OCI-LY7 (cell line): ENCODE data around the gene PANK4. TPM values are rescaled to one million over a fixed set of nuclear protein-coding genes. Genes with fewer than 3 reads are reported as not detected.

ENCODE experiments used
- BruUV-seq: library from RNA; stranded (reverse); fragments of 400-500 nt; replicated peaks from 2 replicates; lab custom pipeline; 2021; lab: Mats Ljungman, UMichigan
- CTCF ChIA-PET: fragments of 300-600 bp; sonication (Branson Sonifier 250); formaldehyde crosslinking; loops from one replicate; lab custom pipeline; 2022; ENCODE audit warnings: antibody characterized with exemption; ENCODE audit not compliant: unreplicated experiment; lab: Charles Lee
- POLR2A ChIA-PET: fragments of 300-600 bp; sonication (Branson Sonifier 250); formaldehyde crosslinking; loops from one replicate; lab custom pipeline; 2022; ENCODE audit warnings: antibody characterized with exemption; lab: Charles Lee
- DNase-seq: peaks from one replicate; pipeline ENCODE4 v3.0.0-alpha.2; 2015; ENCODE audit warnings: low spot score
- H2AFZ ChIP-seq: fragments of 200-600 bp; sonication (generic), shearing (Covaris generic); 2 replicates; pipeline ENCODE4 v1.6.1; 2014; ENCODE audit warnings: mild to moderate bottlenecking, antibody characterized with exemption, low read length, moderate library complexity
- H3K27ac ChIP-seq: fragments of 200-600 bp; sonication (generic); 2 replicates; pipeline ENCODE4 v1.5.1; 2014; ENCODE audit warnings: mixed run types, low read depth, mild to moderate bottlenecking, moderate library complexity, low read length, inconsistent platforms; ENCODE audit not compliant: poor library complexity, severe bottlenecking
- H3K36me3 ChIP-seq: fragments of 200-600 bp; sonication (generic); 2 replicates; pipeline ENCODE4 v1.6.1; 2014; ENCODE audit warnings: mild to moderate bottlenecking, antibody characterized with exemption, low read length, moderate library complexity, mixed read lengths; ENCODE audit not compliant: insufficient read depth
- H3K4me1 ChIP-seq: fragments of 200-600 bp; sonication (generic); 2 replicates; pipeline ENCODE4 v1.5.1; 2014; ENCODE audit warnings: mild to moderate bottlenecking, low read length; ENCODE audit not compliant: insufficient read depth, poor library complexity, severe bottlenecking
- H3K4me2 ChIP-seq: fragments of 200-600 bp; sonication (generic); 2 replicates; pipeline ENCODE4 v1.6.1; 2014; ENCODE audit warnings: mild to moderate bottlenecking, low read length
- H3K4me3 ChIP-seq: fragments of 200-600 bp; sonication (generic); 2 replicates; pipeline ENCODE4 v1.5.1; 2014; ENCODE audit warnings: mild to moderate bottlenecking, low read depth, low read length; ENCODE audit not compliant: poor library complexity, severe bottlenecking
- H3K79me2 ChIP-seq: fragments of 200-600 bp; sonication (generic); 2 replicates; pipeline ENCODE4 v1.6.1; 2016; ENCODE audit warnings: low read depth, mild to moderate bottlenecking, low read length, moderate library complexity, mixed read lengths; ENCODE audit not compliant: insufficient read depth
- H3K9me2 ChIP-seq: fragments of 200-600 bp; sonication (generic); 2 replicates; pipeline ENCODE4 v1.6.1; 2016; ENCODE audit warnings: mild to moderate bottlenecking, low read length, mixed read lengths; ENCODE audit not compliant: insufficient read depth
- H3K9me3 ChIP-seq: fragments of 200-600 bp; sonication (generic); 2 replicates; pipeline ENCODE4 v1.6.1; 2014; ENCODE audit warnings: mild to moderate bottlenecking, mixed run types, low read length, mixed read lengths
- H4K20me1 ChIP-seq: fragments of 200-600 bp; sonication (generic); 2 replicates; pipeline ENCODE4 v1.6.1; 2014; ENCODE audit warnings: mild to moderate bottlenecking, antibody characterized with exemption, low read length, moderate library complexity, mixed read lengths; ENCODE audit not compliant: insufficient read depth
- EZH2phosphoT487 ChIP-seq: fragments of 200-600 bp; sonication (generic); IDR thresholded peaks from 2 replicates; pipeline ENCODE4 v1.6.1; 2018; ENCODE audit warnings: low read depth, borderline replicate concordance, mild to moderate bottlenecking, mixed run types, antibody characterized with exemption, low read length, moderate library complexity, mixed read lengths
- intact Hi-C: fragments of 100-400 bp; cut with micrococcal nuclease; formaldehyde crosslinking; loops from one replicate; pipeline ENCODE4 v1.10.0; 2022; ENCODE audit not compliant: unreplicated experiment
- total RNA-seq, 2 experiments: library from RNA; depleted of rRNA in 1 of 2; stranded (reverse); fragments of >200 nt in 1 of 2; shearing (Covaris generic) in 1 of 2; gene quantifications; 2 replicates each; pipeline ENCODE4 v1.2.3, GENCODE V29; 2014 to 2022
- TF ChIP-seq, protein P1 (sequence below): fragments of 200-600 bp; sonication (generic); conservative IDR thresholded peaks from 2 replicates; pipeline ENCODE4 v1.5.1; 2014; ENCODE audit warnings: mild to moderate bottlenecking, antibody characterized with exemption, low read length, moderate library complexity, mixed read lengths

PANK4 gene
- total RNA-seq, 2 experiments from 2014 or later, result 49.1 to 55.9 TPM

DNA sequence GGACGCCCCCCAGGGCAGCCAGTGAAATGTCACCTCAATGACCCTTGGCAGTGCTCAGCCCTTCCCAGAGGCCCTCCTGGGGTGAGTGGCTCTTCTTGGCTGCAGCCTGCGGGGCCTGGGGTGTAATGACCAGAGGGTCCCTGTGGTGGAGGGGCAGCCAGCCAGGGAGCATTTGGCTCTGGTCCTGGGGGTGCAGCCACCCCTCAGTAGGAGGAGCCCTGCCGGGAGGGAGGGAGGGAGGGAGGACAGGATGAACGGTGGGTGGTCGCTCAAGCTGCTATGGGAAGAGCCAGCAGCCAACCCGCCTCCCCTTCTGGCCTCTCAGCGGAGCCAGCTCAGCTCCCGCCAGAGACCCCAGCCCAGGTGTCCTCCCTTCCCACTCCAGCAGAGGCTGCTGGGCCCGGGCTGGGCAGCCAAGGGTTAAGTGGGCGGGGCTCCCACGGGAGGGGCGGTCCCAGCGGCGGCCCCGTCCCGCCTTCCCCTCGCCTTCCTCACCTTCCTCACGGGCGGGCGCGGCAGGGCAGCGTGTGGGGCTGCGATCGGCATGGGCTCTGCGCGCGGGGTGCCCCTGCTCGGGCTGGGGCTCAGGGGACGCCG lies 59.3 kb downstream of the PANK4 start:
- Histone ChIP-seq H3K27ac (no peak overlapping the region), H3K9me3 (no peaks in the 10 kb centered on the region), H3K36me3 (no peaks in the 10 kb centered on the region), H3K9me2 (no peaks in the 10 kb centered on the region), H3K4me1 (no peaks in the 10 kb centered on the region), H2AFZ (no peak overlapping the region), H3K4me2 (peak overlapping the region; percentile 6; the same call in 1 of the 2 replicates), H3K79me2 (no peaks in the 10 kb centered on the region), H3K4me3 (no peak overlapping the region), H4K20me1 (no peaks in the 10 kb centered on the region)
- POLR2A ChIA-PET, result no interaction called here
- CTCF ChIA-PET, result no interaction called here
- peak; percentile 45 for DNase-seq
- no TSS peak for BruUV-seq
- TF ChIP-seq, protein P1, sequence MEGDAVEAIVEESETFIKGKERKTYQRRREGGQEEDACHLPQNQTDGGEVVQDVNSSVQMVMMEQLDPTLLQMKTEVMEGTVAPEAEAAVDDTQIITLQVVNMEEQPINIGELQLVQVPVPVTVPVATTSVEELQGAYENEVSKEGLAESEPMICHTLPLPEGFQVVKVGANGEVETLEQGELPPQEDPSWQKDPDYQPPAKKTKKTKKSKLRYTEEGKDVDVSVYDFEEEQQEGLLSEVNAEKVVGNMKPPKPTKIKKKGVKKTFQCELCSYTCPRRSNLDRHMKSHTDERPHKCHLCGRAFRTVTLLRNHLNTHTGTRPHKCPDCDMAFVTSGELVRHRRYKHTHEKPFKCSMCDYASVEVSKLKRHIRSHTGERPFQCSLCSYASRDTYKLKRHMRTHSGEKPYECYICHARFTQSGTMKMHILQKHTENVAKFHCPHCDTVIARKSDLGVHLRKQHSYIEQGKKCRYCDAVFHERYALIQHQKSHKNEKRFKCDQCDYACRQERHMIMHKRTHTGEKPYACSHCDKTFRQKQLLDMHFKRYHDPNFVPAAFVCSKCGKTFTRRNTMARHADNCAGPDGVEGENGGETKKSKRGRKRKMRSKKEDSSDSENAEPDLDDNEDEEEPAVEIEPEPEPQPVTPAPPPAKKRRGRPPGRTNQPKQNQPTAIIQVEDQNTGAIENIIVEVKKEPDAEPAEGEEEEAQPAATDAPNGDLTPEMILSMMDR, result no peak
- TF ChIP-seq EZH2phosphoT487, result no peak
- intact Hi-C loops, result loop anchor here (2.0 kb wide), 1 partner anchor 28 kb away; no protein-coding TSS in a partner anchor

DNA sequence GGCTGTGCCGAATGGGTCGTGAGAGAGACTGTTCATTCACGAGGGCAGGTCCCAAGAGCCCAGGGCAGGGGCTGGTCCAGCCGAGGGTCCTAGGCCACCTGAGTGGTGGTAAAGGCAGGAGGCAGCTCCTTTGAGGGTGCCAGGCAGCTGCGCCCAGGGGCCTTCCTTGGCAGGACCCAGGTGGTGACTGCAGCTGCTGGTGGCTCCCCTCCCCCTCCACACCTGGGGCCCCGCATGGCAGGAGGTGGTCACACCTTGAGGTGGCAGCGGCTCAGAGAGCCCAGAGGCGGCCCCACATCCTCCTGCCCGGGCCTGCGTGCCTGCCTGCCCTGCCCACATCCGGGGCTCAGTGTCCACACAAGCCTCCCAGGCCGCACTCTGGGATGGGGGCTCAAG lies 60.1 kb downstream of the PANK4 start:
- no peaks in the 10 kb centered on the region for H3K4me1 ChIP-seq
- H3K27ac ChIP-seq, result no peak overlapping the region
- CTCF ChIA-PET, result no interaction called here
- no peaks in the 10 kb centered on the region for H3K9me2 ChIP-seq
- no TSS peak for BruUV-seq
- H2AFZ ChIP-seq, result no peak overlapping the region
- no peaks in the 10 kb centered on the region for H4K20me1 ChIP-seq
- no peaks in the 10 kb centered on the region for H3K36me3 ChIP-seq
- POLR2A ChIA-PET, result no interaction called here
- no peak for TF ChIP-seq EZH2phosphoT487
- TF ChIP-seq, protein P1, result no peak
- H3K79me2 ChIP-seq, result no peaks in the 10 kb centered on the region
- H3K4me2 ChIP-seq, result no peak overlapping the region
- intact Hi-C loops, result loop anchor here (2.0 kb wide), 1 partner anchor 29 kb away; no protein-coding TSS in a partner anchor
- no peak for DNase-seq
- H3K4me3 ChIP-seq, result no peak overlapping the region
- H3K9me3 ChIP-seq, result no peaks in the 10 kb centered on the region
